ENCODE measurements around the gene MKRN2.
"Not testable (repeated sequence)": the region's sequence is repeated elsewhere in the genome, so short reads cannot be mapped to it uniquely, and the experiment has no call there.

The MKRN2 gene

DNA sequence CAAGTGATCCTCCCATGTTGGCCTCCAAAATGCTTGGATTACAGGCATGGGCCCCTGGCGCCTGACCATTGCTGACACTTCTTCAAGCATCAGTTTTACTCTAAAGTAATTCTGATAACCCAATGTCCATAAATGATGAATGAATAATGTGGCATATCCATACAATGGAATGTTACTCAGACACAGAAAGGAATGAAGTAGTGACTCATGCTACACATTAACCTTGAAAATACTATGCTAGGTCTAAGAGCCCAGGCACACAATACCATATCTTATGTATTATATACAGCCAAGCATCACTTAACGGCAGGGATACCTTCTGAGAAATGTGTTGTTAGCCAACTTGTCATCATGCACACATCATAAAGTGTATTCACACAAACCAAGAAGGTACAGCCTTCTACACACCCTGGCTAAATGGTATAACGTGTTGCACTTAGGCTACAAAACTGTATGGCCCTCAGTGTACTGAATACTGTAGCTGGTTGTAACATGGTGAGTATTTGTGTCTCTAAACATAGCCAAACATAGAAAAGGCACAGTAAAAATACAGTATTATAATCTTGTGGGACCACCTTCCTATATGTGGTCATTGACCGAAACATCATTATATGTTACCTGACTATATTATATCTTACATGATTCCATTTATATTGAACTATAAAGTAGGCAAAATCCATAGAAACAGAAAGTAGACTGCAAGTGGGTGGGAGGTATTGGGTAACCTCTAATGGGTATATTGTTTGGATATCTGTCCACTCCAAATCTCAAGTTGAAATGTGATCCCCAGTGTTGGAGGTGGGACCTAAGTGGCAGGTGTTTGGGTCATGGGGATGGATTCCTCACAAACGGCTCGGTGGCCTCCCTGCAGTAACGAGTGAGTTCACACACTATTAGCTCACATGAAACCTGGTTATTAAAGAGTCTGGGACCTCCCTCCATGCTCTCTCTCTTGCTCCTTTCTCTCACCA is 31.4 kb downstream of the MKRN2 start:
- DNase-seq (ENCODE audit: low read depth in 2 of 2): peak; percentile 20 to 32

GRCh38 chr3:12590096-12590495 is 33.2 kb downstream of the MKRN2 start:
- no peak for DNase-seq (ENCODE audit: low read depth in 2 of 2)

GRCh38 chr3:12591456-12591855 is 34.6 kb downstream of the MKRN2 start:
- DNase-seq (ENCODE audit: low read depth in 2 of 2): no peak

DNA sequence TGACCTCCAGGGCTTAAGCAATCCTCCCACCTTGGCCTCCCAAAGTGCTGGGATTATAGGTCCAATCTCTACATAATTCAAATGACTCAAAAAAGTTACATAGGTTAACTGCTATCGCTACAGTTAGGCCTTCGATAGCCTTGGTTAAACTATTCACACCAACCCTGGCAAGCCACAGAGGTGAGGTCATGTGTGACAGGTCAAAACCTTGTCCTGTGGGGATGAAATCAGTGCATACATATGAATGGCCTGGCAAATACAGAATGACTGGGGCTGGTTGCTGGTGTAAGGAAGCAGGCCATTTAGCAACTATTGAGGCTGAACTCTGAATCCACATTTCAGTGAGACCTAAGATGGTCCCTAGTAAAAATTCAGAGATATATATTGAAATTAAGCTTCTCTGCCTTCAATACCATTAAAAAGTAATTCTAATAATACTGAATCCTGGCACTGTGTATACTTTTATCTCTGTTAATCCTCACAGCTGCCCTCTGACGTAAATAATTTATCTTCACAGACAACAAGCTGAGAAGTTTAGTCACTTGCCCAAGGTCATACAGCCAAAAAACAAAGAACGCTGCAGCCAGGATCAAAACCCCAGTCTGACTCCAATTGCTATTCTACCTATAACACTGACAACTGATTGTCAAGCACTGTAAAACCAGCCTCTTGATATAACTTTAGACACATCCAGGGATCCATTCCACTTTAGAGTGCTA is 35.3 kb downstream of the MKRN2 start:
- DNase-seq (ENCODE audit: low read depth in 2 of 2): no peak

GRCh38 chr3:12593473-12593872 is 36.6 kb downstream of the MKRN2 start:
- DNase-seq (ENCODE audit: low read depth in 2 of 2): no peak

DNA sequence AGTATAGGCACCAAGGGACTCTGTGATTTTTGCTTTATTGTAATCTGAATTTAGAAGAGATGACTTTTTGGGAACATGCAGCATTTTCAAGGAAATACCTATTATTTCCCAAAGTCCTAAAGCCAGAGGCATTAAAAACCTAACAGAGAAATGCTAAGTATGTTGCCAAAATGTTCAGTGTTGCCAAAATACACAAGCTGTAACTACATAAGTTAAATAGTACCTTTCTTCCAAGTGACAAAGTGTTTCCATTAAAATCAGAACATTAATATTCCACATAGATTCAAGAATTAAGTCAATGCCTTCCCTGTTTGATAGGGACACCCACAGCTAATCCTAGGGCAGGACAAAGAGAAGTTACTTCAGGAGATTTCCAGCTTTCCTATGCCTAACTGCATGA is 42.0 kb downstream of the MKRN2 start:
- DNase-seq (ENCODE audit: low read depth in 2 of 2): no peak

GRCh38 chr3:12601072-12601471 is 44.2 kb downstream of the MKRN2 start:
- DNase-seq (ENCODE audit: low read depth in 2 of 2): no peak

DNA sequence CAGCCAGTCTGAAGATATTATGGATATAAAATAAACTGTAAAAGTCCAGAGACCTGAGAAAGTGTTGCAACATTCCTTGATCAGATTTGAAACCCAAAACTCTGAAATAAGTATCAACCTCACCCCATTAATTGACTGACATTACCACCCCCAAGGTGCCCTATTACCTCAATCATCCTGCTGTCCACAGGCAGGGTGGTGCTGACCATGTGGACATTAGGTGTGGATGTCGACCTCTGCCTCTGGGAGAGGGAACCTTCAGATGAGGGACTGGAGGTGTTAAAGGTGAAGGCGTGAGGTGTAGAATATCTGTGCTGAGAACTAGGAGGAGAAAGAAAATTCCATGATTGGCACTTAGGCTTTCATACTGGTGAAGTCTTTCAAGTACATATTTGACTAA is 47.1 kb downstream of the MKRN2 start:
- DNase-seq (ENCODE audit: low read depth in 2 of 2): no peak

- DNase-seq (ENCODE audit: low read depth in 2 of 2): no peak
These were observed 51.5 kb downstream of the MKRN2 start for GRCh38 chr3:12608376-12608775.

DNA sequence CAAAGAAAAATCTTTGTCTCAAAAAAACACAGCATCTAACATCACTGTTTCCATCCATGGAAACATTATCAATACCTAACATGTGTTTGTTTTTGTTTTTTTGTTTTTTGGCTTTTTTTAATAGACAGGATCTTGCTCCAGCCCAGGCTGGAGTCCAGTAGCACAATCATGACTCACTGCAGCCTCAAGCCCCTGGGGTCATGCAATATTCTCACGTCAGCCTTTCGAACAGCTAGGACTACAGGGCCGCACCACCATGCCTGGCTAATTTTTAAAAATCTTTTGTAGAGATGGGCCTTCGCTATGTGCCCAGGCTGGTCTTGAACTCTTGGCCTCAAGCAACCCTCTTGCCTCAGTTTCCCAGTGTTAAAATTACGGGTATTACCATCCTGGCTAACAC is 54.2 kb downstream of the MKRN2 start:
- no peak for DNase-seq (ENCODE audit: low read depth in 2 of 2)

- DNase-seq (ENCODE audit: low read depth in 2 of 2): no peak
These were observed 55.8 kb downstream of the MKRN2 start for GRCh38 chr3:12612514-12613226.

DNA sequence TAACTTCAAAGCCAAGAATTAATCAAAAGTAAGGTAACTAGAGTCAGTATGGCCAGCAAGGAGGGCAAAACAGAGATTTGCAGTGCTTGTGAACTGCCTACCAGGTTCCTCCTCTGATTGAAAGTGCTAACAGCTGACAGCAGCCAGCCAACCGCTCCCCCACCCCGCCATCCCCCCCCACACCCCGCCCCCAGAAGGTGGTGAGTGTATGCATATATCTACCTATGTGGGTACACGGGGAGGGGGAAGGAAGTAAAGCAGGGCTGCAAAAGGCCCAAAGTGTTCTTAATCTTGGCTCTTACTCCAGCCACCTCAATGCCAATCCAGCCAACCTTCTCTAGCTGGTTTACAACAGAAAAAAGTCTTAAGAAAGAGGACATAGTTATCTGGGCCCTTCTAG is 56.4 kb downstream of the MKRN2 start:
- DNase-seq (ENCODE audit: low read depth in 2 of 2): no peak

DNA sequence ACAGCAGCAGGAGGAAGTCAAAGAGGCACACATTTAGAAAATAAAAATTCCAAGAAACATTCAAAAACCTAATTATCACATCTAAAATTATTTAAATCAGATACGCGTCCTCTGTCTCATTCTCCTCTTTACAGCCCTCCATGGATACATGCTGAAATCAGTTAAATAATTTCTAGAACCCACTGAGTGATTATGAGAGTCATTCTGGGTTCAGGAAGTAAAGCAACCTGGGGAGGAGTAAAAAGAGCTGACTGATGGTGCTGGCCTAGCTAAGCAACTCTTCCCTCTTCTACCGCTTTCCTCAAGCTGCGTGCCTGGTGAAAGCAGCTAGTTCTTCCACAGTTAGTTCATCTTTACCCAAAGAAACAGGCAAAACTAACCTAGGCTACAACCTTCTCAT is 58.4 kb downstream of the MKRN2 start:
- no peak for DNase-seq (ENCODE audit: low read depth in 2 of 2)

- no peak for DNase-seq (ENCODE audit: low read depth in 2 of 2)
These were observed 61.5 kb downstream of the MKRN2 start for GRCh38 chr3:12618426-12618825.

DNA sequence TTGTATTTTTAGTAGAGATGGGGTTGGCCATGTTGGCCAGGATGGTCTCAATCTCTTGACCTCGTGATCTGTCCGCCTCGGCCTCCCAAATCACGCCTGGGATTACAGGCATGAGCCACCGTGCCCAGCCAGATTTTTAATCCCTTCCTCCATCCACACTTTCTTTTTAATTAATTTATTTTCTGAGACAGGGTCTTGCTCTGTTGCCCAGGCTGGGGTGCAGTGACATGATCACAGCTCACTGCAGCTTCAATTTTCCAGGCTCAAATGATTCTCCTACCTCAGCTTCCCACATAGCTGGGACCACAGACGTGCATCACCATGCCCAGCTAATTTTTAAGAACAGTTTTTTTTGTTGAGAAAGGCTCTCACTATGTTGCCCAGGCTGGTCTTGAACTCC is 63.4 kb downstream of the MKRN2 start:
- no peak for DNase-seq (ENCODE audit: low read depth in 2 of 2)

DNA sequence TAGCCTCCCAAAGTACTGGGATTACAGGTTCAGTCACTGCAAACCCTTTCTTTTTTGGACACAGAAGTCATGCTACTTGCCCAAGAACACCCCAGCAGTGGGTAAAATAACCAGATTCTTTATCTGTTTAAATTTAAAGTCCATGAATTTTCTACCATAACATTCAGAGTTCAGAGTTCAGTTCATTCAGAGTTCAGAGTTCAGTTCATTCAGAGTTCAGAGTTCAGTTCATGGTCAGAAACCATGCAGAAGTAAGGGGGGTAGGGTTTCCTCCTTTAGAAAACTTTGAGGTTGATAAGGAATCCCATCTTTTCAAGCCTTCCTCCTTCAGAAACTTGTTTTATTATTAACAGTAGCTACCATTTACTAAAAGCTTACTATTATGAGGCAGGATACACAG is 63.8 kb downstream of the MKRN2 start:
- no peak for DNase-seq (ENCODE audit: low read depth in 2 of 2)

- DNase-seq (ENCODE audit: low read depth in 2 of 2): no peak
These were observed 65.4 kb downstream of the MKRN2 start for GRCh38 chr3:12622335-12622734.

- DNase-seq (ENCODE audit: low read depth in 2 of 2): no peak
These were observed 67.2 kb downstream of the MKRN2 start for GRCh38 chr3:12624056-12624455.

GRCh38 chr3:12624964-12625363 is 68.1 kb downstream of the MKRN2 start:
- not testable (repeated sequence) for DNase-seq (ENCODE audit: low read depth in 2 of 2)

GRCh38 chr3:12627370-12627769 is 70.5 kb downstream of the MKRN2 start:
- no peak for DNase-seq (ENCODE audit: low read depth in 2 of 2)

- DNase-seq (ENCODE audit: low read depth in 2 of 2): no peak
These were observed 71.9 kb downstream of the MKRN2 start for GRCh38 chr3:12628813-12629212.

- DNase-seq (ENCODE audit: low read depth in 2 of 2): peak in 1 of 2 experiments; percentile 35
These were observed 72.7 kb downstream of the MKRN2 start for GRCh38 chr3:12629560-12629959.
